LNCAP (cell line): Measurements from ENCODE around the gene LEKR1.

Experiments used
- CTCF ChIP-seq: fragments of 450-650 bp; IDR thresholded peaks from 2 replicates; pipeline ENCODE4 v1.5.1; 2017; ENCODE audit warnings: mild to moderate bottlenecking

The LEKR1 gene

DNA sequence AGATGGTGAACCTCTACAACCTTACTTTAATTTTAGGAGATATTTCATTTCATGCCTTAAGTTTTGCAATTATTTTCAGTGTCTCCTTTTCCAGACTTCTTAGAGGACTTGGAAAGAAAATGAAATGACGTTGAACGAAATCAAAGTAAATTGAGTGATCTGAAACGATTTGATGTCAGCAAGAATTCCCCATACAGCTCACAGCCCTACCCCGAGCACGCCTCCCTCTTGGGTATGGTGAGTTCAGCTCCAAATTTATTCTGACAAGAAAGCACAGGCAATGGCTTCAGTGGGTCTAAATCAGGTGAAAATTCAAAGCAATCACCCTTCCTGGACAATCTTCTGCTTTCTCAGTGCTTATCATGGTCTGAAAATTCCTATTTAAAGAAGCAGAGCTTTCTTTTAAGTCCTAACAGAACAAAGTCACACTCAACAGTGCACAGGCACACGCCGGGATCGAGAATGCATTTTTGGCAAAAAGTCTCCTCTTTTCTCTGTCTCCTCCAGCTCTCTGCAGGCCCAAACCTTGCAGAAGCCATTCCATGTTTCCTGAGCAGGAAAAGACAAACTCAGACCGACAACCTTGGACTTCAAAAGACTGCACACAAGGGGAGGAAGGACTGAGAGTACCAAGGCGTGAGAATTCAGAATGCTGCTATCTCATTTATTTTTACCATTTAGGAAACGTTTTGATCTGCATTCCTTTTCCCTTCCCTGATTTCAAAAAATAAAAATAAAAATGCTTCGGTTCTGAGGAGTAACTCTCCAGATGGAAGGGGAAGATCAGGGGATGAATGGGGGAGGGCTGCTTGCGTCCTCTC is 261.8 kb downstream of the LEKR1 start:
- TF ChIP-seq CTCF, result no peak

DNA sequence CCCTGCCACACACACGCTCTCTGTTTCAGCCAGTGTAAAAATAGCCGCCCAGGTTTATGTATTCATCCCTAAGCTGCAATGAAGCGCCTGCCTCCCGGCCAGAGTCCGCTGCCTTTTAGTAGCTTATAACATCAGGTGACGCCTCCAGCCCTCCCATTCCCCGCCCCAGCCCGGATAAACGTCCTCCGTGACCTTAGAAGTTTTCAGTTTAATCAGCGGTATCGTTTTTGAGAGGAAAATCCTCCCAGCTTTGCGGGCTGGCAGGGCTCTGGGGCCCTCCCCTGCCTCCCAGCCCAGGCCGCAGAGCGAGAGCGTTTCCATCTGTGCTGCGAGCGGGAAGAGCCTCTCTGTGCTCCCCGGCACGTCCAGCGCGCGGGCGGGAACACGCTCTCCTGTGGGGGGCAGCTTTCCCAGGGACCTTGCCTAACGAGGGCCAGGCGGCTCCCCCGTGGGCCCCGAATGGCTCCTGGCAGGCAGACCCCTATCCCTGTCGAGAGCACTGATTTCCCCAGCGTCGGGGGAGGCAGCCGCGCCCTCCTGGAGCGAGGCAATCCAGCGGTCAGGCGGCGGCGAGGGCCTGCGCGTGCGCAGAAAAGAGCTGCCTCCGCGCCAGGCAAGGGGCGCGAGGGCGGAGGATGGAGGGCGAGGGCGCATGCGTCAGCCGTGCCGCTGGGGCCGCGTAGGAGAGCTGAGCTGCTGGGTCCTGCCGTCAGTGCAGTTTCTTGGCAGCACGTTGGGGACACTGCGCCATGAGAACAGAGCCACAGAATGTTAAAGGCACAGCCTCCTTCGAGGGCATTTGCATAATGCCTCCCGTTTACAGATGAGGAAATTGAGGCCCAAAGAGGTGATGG is 262.7 kb downstream of the LEKR1 start:
- no peak for TF ChIP-seq CTCF

- no peak for TF ChIP-seq CTCF
Measured at GRCh38 chr3:157089455-157090221, 263.5 kb downstream of the LEKR1 start.

DNA sequence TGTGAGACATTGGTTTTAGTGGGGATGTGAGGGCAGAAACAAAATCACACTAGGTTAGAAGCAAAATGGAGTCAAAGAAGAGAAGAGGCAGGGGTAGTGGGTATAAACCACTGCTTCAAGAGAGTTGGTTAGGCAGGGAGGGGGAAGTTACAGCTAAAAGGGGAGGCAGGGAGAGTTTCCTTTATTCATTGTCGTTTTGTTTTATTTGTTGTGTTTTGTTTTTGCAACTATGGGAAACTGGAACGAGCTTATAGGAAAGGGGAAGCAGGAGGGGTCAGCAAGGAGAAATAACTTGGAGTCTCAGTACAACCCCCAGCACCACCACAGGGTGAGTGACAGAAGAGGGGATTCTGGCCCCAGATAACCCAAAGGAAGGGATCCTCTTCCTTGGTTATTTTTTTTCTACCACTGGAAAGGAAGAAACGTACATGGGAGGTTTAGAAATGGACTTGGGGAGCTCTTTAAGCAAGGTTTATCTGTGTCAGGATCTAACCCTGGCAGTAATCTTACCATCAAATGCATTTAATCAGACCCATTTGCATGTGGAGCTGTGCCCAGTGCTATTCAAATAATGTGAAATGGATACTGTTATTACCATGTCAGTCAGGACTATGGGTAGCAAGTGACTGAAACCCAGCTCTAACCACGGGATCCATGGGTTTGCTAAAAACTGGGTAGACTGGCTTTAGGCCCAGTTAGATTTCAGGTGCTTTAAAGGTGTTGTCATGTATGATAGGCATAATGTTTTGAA is 265.1 kb downstream of the LEKR1 start:
- TF ChIP-seq CTCF, result no peak

DNA sequence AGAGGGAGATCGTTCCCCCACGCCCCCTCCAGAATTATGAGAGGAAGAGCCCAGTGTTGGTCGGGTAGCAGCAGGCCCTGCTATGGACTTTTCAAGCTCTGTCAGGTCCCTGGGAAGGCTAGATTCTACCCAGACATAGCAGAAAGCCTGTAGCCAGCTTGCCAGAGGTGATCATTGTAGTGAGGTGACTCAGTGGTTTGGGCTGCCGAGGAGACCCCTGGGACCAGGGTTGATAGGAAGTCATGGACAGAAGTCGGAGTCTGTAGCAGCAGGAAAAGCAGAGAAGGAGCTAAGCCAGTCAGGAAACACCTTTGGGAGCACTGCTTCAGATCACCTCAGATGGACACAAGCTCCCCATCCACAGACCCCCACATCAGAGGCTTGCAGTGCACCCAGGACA is 266.1 kb downstream of the LEKR1 start:
- no peak for TF ChIP-seq CTCF

GRCh38 chr3:157093096-157093495 is 266.9 kb downstream of the LEKR1 start:
- TF ChIP-seq CTCF, result no peak

DNA sequence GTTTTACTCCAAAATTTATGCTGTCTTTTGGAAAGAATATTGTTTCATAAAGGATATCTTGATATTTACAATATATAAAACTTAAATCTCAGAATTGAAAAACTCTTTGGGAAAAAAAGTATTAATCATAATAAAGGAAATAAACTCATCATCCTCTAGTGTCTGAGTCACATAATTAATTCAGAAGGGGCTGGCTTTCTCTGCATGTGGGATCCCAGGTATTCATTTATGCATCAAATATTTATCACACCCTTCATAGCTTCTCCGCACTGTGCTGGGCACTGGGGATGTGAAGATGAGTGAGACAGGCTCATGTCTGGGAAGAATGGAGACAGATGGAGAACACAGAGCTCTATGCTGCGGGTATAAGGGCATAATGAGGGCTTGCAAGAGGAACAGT is 268.1 kb downstream of the LEKR1 start:
- no peak for TF ChIP-seq CTCF
